ENCODE measurements around the gene JKAMP. TPM values are rescaled to one million over a fixed set of nuclear protein-coding genes. Genes with fewer than 3 reads are reported as not detected.

The JKAMP gene
- total and polyA plus RNA-seq, 2 donors (not counting 3 experiments of a cell fraction or from before 2014, with no cell fraction given), result 30.8 to 160 TPM

GRCh38 chr14:59455411-59455810 lies 28.9 kb upstream of the JKAMP start:
- Histone ChIP-seq H3K27me3 (ENCODE audit: control insufficient read depth in 2 of 2, insufficient read depth in 2 of 2, low read length in 2 of 2) (no peaks in the 10 kb centered on the region), H2AFZ (ENCODE audit: low read depth, low read length) (no peak overlapping the region), H3K9me3 (replicated peaks; ENCODE audit: control insufficient read depth, insufficient read depth, low read length) (no peaks in the 10 kb centered on the region), H3K4me1 (ENCODE audit: control insufficient read depth, extremely low read depth, insufficient read depth, low read length) (peaks cover 4% of the 10 kb centered on the region), H3K9me1 (replicated peaks; ENCODE audit: control insufficient read depth, extremely low read depth, insufficient read depth, low read length) (no peaks in the 10 kb centered on the region), H3K4me2 (ENCODE audit: insufficient read depth, low read length) (no peak overlapping the region), H3K36me3 (ENCODE audit: control insufficient read depth in 2 of 2, extremely low read depth in 1 of 2, insufficient read depth in 2 of 2, low read length in 2 of 2) (no peaks in the 10 kb centered on the region), H3K27ac (ENCODE audit: insufficient read depth, low read depth, low read length) (no peak overlapping the region), H4K20me1 (replicated peaks; ENCODE audit: control insufficient read depth, extremely low read depth, insufficient read depth, low read length) (no peaks in the 10 kb centered on the region), H3K4me3 (replicated peaks in 1 of 3; ENCODE audit: insufficient read depth in 1 of 3, low read depth in 1 of 3, low read length in 3 of 3) (no peak overlapping the region), H3K79me2 (ENCODE audit: control insufficient read depth, insufficient read depth, low read length) (no peaks in the 10 kb centered on the region), H3K9ac (replicated peaks; ENCODE audit: extremely low read depth, insufficient read depth, low read length) (no peak overlapping the region)
- TF ChIP-seq GATA2 (IDR thresholded peaks at IDR 0.05; ENCODE audit: insufficient read depth, insufficient read length, low read depth, low read length) (no peak), POLR2A (IDR thresholded peaks at IDR 0.05; ENCODE audit: low read depth, low read length) (no peak), MAX (IDR thresholded peaks at IDR 0.05; ENCODE audit: insufficient read depth, insufficient read length) (no peak), EZH2 (IDR thresholded peaks at IDR 0.05; ENCODE audit: borderline replicate concordance, low read depth, low read length, severe bottlenecking) (no peak), CTCF (IDR thresholded peaks at IDR 0.05; ENCODE audit: extremely low read depth in 1 of 2, insufficient read depth in 1 of 2, low read depth in 1 of 2, low read length in 2 of 2) (no peak), POLR2AphosphoS5 (IDR thresholded peaks at IDR 0.05; ENCODE audit: insufficient read depth, low read depth, low read length) (no peak), MYC (IDR thresholded peaks at IDR 0.05; ENCODE audit: low read depth, low read length) (no peak), JUN (IDR thresholded peaks at IDR 0.05; ENCODE audit: borderline replicate concordance, insufficient read depth, insufficient read length, low read depth) (no peak), FOS (IDR thresholded peaks at IDR 0.05; ENCODE audit: borderline replicate concordance, insufficient read depth, low read length) (no peak)
- intact Hi-C loops (cut with micrococcal nuclease) (no loop called here), dilution Hi-C loops (cut with MboI; ENCODE audit: extremely low pct_ligation_motif_present, low sequenced_read_pairs) (no loop called here)
- ChIA-PET POLR2A (no interaction called here), CTCF (no interaction called here)
- FAIRE-seq, result no peak
- no peak for DNase-seq (ENCODE audit: low read depth, low spot score)
- BruUV-seq (replicated peaks), result no TSS peak

All from endothelial cell of umbilical vein (primary cell).